GM19035 (cell line): Measurements from ENCODE around the gene ZNG1C.
"Not testable (repeated sequence)": the region's sequence is repeated elsewhere in the genome, so short reads cannot be mapped to it uniquely, and the experiment has no call there.

Experiments
- ATAC-seq: cut with Tn5 transposase; IDR thresholded peaks from one replicate; pipeline ENCODE4 v1.9.1; 2021; ENCODE audit not compliant: unreplicated experiment

The ZNG1C gene

DNA sequence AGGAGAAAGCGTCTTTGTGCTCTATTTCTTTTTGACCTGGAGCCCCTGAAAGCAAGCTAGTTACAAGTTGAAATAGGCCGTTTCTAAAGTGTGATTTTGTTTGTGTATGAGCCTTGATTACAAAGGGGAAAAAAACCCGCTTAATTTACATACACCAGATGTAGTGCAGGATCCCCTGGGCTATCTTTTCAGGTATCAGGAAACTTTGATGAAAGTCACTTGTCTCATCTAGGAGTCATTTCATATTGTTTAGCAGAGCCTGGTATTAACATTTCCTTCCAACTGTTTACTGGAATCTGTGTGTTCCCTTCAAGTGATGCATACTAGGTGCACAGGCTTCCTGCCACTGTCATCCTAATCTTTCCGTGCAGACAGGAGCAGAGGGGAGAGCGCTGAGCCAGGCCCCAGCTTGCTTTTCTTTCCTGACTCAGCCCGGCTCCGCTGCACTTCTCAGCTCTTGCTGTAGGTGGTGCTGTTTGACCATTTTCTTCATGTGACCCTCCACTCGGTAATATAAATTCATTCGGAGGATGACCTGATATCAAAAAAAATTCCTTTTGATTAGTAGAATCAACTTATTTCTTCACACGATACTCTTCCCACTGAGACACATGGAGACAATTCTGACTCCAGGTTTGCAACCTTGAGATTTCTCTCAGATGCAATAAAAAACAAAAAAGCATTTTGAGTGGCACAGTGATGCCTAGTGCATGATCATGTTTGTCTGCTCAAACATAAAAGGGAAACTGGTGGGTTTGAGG lies 100.7 kb downstream of the ZNG1C start:
- ATAC-seq: not testable (repeated sequence)

DNA sequence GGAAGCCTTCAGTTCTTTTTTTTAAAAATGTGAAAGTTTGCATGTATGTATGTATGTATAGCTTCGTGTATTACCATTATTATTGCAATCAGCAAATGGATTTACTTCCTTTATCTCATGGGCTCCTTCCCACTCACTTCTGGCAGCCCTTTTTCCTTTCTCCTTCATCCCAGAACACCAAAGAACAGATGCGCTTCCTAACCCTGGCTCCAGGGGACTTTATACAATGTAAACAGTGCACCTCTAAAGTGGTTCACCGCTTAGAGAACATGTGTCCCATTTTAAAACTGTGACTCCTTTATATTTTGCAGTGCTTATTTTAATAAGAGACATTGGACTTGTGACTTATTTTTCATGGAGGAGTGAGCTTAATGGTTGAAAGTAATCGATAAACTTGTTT lies 101.5 kb downstream of the ZNG1C start:
- ATAC-seq: not testable (repeated sequence)

DNA sequence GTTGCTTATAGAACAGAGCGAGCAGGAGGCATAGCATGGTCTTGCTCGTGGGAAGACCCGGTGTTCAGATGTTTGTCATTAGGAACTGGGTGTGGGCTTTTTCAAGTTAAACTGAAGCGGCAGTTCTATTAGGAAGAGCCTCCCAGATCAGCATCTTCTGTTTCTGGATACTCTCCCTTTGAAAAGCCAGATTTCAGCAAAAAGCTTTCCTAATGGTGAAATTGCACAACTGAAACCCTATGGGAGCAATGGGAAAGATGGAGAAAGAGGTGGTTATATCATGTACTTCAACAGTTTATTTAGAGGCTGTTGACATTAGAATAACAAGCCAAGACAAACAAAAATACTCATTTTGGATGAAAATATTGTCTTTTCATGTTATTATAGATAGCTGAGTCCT lies 102.2 kb downstream of the ZNG1C start:
- ATAC-seq: not testable (repeated sequence)
